ENCODE data around the gene CUL7.
A peak's percentile ranks its signal among the peaks of the same experiment; 100 is the strongest.
"Not testable (repeated sequence)": the region's sequence is repeated elsewhere in the genome, so short reads cannot be mapped to it uniquely, and the experiment has no call there.

CUL7 gene

GRCh38 chr6:43082806-43083655, 29.4 kb upstream of the CUL7 start:
- no peak for ATAC-seq
- Mint-ChIP-seq H3K4me1 (peaks cover 6% of the 10 kb centered on the region), H3K27ac (no peak overlapping the region), H3K36me3 (no peaks in the 10 kb centered on the region), H3K9me3 (no peaks in the 10 kb centered on the region), H3K4me3 (no peak overlapping the region)
- DNase-seq (ENCODE audit: low spot score in 2 of 2): no peak

DNA sequence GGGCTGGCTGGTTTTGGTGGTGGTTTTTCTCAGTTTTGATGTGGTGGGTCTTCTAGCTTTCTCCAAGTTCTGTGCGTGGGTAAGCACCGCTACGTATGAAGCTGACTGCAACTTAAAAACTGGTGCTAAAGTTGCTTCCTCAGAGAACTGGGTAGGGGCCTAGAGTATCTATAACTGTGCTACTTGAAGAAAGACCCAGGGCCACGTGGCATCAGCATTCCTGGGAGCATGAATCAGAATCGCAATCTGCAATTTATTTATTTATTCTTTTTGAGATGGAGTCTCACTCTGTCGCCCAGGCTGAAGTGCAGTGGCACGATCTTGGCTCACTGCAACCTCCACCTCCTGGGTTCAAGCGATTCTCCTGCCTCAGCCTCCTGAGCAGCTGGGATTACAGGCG, 28.3 kb upstream of the CUL7 start:
- not testable (repeated sequence) for H3K27ac Mint-ChIP-seq; H3K4me3 Mint-ChIP-seq; H3K36me3 Mint-ChIP-seq; DNase-seq (ENCODE audit: low spot score in 2 of 2); ATAC-seq; H3K9me3 Mint-ChIP-seq; H3K4me1 Mint-ChIP-seq

GRCh38 chr6:43081043-43081442, 27.4 kb upstream of the CUL7 start:
- ATAC-seq (no peak), DNase-seq (ENCODE audit: low spot score in 2 of 2) (no peak)
- Mint-ChIP-seq H3K4me1 (peaks cover 2% of the 10 kb centered on the region), H3K36me3 (no peaks in the 10 kb centered on the region), H3K27ac (no peak overlapping the region), H3K4me3 (no peak overlapping the region), H3K9me3 (no peaks in the 10 kb centered on the region)

DNA sequence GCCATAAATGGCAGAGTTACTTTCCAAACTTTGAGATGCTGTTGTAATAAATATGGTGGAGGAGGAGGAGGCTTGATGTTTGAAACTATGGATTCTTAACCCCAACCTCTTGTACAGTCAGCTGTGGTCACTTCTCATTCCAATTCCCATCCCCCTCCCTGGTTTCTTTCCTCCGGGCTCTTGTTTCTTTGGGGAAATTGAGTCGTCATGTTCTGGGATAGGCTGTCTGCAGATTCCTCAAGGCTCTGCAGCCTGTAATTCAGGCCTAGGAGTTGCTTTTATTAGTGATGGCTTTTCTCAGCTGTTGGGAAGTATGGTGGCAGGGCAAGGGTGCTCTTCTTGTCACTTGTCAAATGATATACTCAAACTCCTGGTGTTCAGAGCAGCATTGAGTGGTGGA, 25.0 kb upstream of the CUL7 start:
- H3K9me3 Mint-ChIP-seq: no peaks in the 10 kb centered on the region
- ATAC-seq (no peak), DNase-seq (ENCODE audit: low spot score in 2 of 2) (no peak)
- no peak overlapping the region for H3K27ac Mint-ChIP-seq
- H3K4me1 Mint-ChIP-seq: no peaks in the 10 kb centered on the region
- H3K4me3 Mint-ChIP-seq: no peak overlapping the region
- H3K36me3 Mint-ChIP-seq: peaks cover under 1% of the 10 kb centered on the region

DNA sequence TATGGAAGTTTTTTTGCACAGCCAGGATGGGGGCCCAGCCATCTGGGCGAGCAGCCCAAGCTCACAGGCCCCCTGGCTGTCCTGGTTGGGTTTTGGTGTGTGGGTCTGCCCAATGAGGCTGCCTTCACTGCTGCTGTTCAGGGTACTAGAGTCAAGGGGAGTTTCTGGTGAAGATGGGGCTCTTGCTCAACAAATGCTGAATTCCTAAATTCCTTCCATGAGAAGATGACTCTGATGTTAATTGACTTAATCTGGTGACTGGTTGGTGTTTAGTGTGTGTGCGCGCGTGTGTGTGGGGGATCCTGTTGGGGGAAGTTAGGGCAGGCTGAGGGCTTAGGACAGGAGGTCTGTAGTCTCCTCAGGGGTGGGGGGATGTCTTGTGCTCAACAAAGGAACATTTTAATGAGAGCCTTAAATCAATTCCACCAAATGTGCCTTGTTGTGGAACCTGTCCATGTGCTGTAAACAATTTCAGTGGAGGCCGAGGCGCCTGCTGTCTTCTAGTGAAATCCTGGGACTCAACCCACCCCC, 24.4 kb upstream of the CUL7 start:
- DNase-seq (ENCODE audit: low spot score in 2 of 2) (no peak), ATAC-seq (no peak)
- Mint-ChIP-seq H3K4me1 (no peaks in the 10 kb centered on the region), H3K36me3 (peaks cover 6% of the 10 kb centered on the region), H3K4me3 (no peak overlapping the region), H3K27ac (no peak overlapping the region), H3K9me3 (no peaks in the 10 kb centered on the region)

DNA sequence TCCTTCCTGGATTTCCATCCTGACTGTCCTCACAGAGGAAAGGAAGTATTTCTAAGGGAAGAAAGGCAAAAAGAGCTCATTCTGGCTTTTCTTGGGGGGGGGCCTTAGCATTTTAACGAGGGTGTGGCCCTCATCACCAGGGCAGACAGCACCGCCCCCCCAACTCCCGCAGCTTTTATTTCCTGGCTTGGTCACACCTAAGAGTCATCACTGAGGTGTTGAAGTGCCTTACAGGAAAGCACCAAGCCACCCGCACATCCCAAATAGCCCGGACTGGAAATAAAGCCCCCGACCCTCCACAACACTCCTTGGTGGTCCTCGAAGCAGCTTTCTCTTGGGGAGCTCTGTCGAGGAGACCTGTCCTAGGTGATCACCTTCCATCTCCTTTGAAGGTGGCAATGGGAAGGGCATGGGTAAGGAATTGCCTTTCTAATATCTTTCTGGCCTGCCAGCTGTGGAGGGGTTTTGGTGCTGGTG, 23.7 kb upstream of the CUL7 start:
- Mint-ChIP-seq H3K27ac (no peak overlapping the region), H3K4me3 (peak overlapping the region; percentile 57), H3K36me3 (peaks cover 10% of the 10 kb centered on the region), H3K9me3 (no peaks in the 10 kb centered on the region), H3K4me1 (no peaks in the 10 kb centered on the region)
- ATAC-seq (no peak), DNase-seq (ENCODE audit: low spot score in 2 of 2) (no peak)

DNA sequence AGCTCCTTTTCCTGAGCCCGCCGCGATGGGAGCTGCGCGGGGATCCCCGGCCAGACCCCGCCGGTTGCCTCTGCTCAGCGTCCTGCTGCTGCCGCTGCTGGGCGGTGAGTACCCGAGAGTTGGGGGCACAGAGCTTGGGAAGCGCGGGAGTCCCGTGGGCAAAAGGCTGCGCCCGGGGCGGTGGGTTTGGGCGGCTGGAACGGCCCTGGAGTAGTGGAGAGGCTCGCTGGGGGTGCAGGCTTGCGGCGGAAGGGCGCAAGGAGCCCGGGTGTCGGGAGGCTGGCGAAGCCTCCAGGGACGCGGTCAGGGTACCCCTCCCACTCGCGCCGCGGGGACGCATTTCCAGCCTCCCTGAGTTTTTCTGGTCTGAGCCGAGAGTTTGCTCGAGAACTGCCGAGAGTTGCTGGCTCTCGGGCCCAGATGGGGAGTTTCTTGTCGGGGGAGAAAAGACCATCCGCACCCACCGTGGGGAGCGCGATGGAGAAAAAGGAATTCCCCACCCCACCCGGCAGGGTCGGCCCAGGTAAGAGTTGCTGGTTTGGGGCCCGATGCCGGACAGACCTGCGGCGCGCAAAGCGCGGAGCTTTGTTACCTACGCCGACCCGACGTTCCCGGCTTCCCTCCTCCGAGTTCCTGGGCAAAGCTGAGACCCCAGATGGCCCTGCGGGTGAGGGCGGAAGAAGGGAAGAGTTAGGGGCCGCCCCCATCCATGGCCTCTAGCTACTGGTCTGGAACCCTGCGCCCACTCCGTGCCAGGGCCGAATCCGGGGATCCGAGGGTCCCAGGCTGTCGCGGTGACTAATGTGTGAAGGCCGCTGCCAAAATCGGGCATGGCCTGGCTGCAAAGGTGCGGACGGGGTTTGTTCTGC, 23.0 kb upstream of the CUL7 start:
- ATAC-seq (no peak), DNase-seq (ENCODE audit: low spot score in 2 of 2) (no peak)
- Mint-ChIP-seq H3K9me3 (no peaks in the 10 kb centered on the region), H3K27ac (no peak overlapping the region), H3K4me3 (peak overlapping the region; percentile 57), H3K36me3 (peaks cover 14% of the 10 kb centered on the region), H3K4me1 (no peaks in the 10 kb centered on the region)

GRCh38 chr6:43075670-43076463, 22.2 kb upstream of the CUL7 start, which contains the start of gene PTK7:
TSS of gene PTK7 (plus strand) at chr6:43076314. CDS start at chr6:43076489, 175 bp downstream.
- ATAC-seq: peak; percentile 54
- Mint-ChIP-seq H3K36me3 (peaks cover 15% of the 10 kb centered on the region), H3K9me3 (no peaks in the 10 kb centered on the region), H3K27ac (no peak within 1 kb of the TSS), H3K4me3 (peak within 1 kb of the TSS; percentile 57), H3K4me1 (no peaks in the 10 kb centered on the region)
- DNase-seq (ENCODE audit: low spot score in 2 of 2): no peak

DNA sequence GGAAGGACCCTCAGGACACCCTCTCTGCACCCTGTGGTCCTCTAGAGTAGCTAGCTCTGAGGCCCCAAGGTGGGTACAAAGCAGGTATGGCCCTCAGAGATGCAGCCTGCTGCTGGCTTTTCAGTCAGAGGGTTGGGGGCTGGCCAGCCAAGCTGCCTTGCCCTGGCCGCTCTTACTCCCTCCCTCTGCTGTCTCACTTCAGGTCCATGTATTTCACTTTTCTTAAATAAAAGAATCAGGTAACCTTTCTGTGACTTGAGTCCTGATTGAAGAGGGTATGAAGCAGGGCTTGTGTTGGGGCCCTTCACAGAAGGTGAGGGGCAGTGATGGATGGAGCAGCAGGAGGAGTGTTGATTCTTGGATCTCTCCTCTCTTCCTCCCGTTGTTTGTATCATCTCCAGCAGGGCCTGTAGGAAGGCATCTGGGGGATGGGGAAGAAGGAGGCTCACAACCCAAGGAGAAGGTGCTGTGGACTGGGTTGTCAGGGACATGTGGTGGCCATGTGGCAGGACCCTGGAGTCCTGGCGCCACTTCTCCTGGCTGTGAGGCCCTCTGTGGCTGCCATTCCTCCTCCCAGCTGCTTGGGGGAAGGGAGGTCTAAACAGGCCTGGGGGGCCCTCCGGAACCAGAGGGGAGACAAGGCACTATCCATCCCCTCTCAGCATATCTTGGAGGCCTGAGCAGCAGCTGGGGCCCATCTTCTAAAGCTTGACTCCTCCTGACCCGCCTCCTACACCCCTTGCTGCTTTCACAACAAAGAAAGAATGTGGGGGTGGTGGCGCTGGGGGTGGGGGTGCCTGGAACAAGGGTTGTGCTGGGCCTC, 21.4 kb upstream of the CUL7 start:
- peak overlapping the region; percentile 57 for H3K4me3 Mint-ChIP-seq
- peaks cover 20% of the 10 kb centered on the region for H3K36me3 Mint-ChIP-seq
- DNase-seq (ENCODE audit: low spot score in 2 of 2) (no peak), ATAC-seq (no peak)
- no peaks in the 10 kb centered on the region for H3K9me3 Mint-ChIP-seq
- no peaks in the 10 kb centered on the region for H3K4me1 Mint-ChIP-seq
- H3K27ac Mint-ChIP-seq: no peak overlapping the region

DNA sequence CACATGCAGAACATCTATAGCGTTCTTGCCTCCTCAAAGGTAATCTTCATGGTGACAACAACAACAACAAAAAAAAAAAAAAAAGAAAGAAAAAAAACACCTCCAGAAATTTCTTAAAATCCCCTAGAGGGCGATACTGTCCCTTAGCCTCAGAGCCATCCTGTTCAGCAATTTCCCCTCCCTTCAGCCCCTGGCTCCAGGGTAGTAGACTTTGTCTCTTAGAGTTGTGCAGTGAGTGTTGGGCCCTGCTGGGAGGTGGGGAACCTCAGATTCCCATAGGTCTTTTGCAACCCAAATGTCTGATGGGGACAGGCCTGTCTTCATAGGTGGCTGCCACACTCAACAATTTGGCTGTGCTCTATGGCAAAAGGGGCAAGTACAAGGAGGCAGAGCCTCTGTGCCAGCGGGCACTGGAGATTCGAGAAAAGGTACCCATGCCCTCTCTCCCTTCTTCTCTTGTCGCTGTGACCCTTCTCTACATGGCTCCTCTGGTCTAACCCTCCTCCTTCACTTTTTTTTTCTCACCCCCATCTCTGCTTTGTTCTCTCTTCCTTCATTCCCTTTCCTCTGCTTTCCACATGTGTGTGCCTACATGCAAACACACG, 16.5 kb upstream of the CUL7 start:
- H3K36me3 Mint-ChIP-seq: peaks cover 20% of the 10 kb centered on the region
- no peaks in the 10 kb centered on the region for H3K9me3 Mint-ChIP-seq

DNA sequence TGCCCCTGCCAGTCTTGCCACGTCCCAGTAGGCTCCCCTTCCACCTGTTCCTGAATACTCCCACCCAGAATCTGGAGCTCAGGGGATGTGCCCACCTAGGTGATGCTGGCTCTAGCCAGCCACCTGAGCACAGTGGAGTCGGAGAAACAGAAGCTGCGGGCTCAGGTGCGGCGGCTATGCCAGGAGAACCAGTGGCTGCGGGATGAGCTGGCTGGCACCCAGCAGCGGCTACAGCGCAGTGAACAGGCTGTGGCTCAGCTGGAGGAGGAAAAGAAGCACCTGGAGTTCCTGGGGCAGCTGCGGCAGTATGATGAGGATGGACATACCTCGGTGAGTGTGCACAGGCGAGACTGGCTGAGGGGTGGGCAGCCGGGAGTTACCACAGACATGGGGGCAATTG, 9.2 kb upstream of the CUL7 start:
- no peak for DNase-seq (ENCODE audit: low spot score in 2 of 2)
- peaks cover 29% of the 10 kb centered on the region for H3K4me1 Mint-ChIP-seq
- peaks cover 21% of the 10 kb centered on the region for H3K36me3 Mint-ChIP-seq
- H3K27ac Mint-ChIP-seq: no peak overlapping the region
- no peak for ATAC-seq
- no peak overlapping the region for H3K4me3 Mint-ChIP-seq
- H3K9me3 Mint-ChIP-seq: no peaks in the 10 kb centered on the region

More for the DNA sequence above, 16.5 kb upstream of the CUL7 start:
- no peak for DNase-seq (ENCODE audit: low spot score in 2 of 2)
- Mint-ChIP-seq H3K4me3 (no peak overlapping the region), H3K27ac (peak overlapping the region; percentile 20), H3K4me1 (no peaks in the 10 kb centered on the region)
- ATAC-seq: peak; percentile 65

- no peaks in the 10 kb centered on the region for H3K9me3 Mint-ChIP-seq
- ATAC-seq (no peak), DNase-seq (ENCODE audit: low spot score in 2 of 2) (no peak)
- H3K4me3 Mint-ChIP-seq: no peak overlapping the region
- H3K4me1 Mint-ChIP-seq: peaks cover 32% of the 10 kb centered on the region
- peaks cover 30% of the 10 kb centered on the region for H3K36me3 Mint-ChIP-seq
- no peak overlapping the region for H3K27ac Mint-ChIP-seq
Observed at GRCh38 chr6:43061861-43062260, 8.2 kb upstream of the CUL7 start.

GRCh38 chr6:43060755-43061633, 7.3 kb upstream of the CUL7 start:
- Mint-ChIP-seq H3K27ac (peak overlapping the region; percentile 98), H3K4me3 (peak overlapping the region; percentile 86), H3K36me3 (peaks cover 39% of the 10 kb centered on the region), H3K4me1 (peaks cover 32% of the 10 kb centered on the region), H3K9me3 (no peaks in the 10 kb centered on the region)
- ATAC-seq: no peak
- DNase-seq (ENCODE audit: low spot score in 2 of 2): no peak

Data from stimulated activated effector memory CD8-positive, alpha-beta T cell treated with anti-CD3 and anti-CD28 coated beads, Interleukin-12 subunit alpha, Interleukin-12 subunit beta, amount 100 ng/mL, for 72 hours (primary cell).